Mesendoderm (in vitro differentiated cells): ENCODE results near the gene PRMT2.
"Not testable (repeated sequence)": the region's sequence is repeated elsewhere in the genome, so short reads cannot be mapped to it uniquely, and the experiment has no call there.

Experiments
- DNase-seq: peaks from one replicate; pipeline ENCODE4 v3.0.0; 2013
- H2AK5ac ChIP-seq: 2 replicates; pipeline ENCODE4 v1.6.1; 2013; ENCODE audit warnings: low read length, inconsistent platforms
- H2BK120ac ChIP-seq: 2 replicates; pipeline ENCODE4 v1.6.1; 2013; ENCODE audit warnings: low read depth, mild to moderate bottlenecking, low read length, moderate library complexity, mixed read lengths
- H2BK15ac ChIP-seq: replicated peaks from 2 replicates; pipeline ENCODE4 v1.6.1; 2013; ENCODE audit warnings: low read depth, mild to moderate bottlenecking, moderate library complexity
- H2BK5ac ChIP-seq: 2 replicates; pipeline ENCODE4 v1.6.1; 2013; ENCODE audit warnings: low read length, inconsistent platforms
- H3K18ac ChIP-seq: 2 replicates; pipeline ENCODE4 v1.6.1; 2013; ENCODE audit warnings: mild to moderate bottlenecking, low read length, mixed read lengths
- H3K23ac ChIP-seq: one replicate; pipeline ENCODE4 v1.6.1; 2013; ENCODE audit warnings: low read length
- H3K27ac ChIP-seq: 2 replicates; pipeline ENCODE4 v1.5.1; 2013; ENCODE audit warnings: low read depth, mild to moderate bottlenecking, inconsistent platforms, low read length, moderate library complexity
- H3K27me3 ChIP-seq: 2 replicates; pipeline ENCODE4 v1.6.1; 2013; ENCODE audit warnings: low read length, control low read depth, mild to moderate bottlenecking, inconsistent platforms; ENCODE audit not compliant: insufficient read depth, poor library complexity
- H3K36me3 ChIP-seq: 2 replicates; pipeline ENCODE4 v1.6.1; 2013; ENCODE audit warnings: low read length, inconsistent platforms; ENCODE audit not compliant: control insufficient read depth, insufficient read depth
- H3K4ac ChIP-seq: one replicate; pipeline ENCODE4 v1.6.1; 2013; ENCODE audit warnings: low read depth, mild to moderate bottlenecking, low read length, moderate library complexity
- H3K4me1 ChIP-seq: 2 replicates; pipeline ENCODE4 v1.6.1; 2013; ENCODE audit warnings: low read depth, low read length, inconsistent platforms; ENCODE audit not compliant: control insufficient read depth
- H3K4me2 ChIP-seq: 2 replicates; pipeline ENCODE4 v1.6.1; 2013; ENCODE audit warnings: low read length
- H3K4me3 ChIP-seq: 2 replicates; pipeline ENCODE4 v1.5.1; 2013; ENCODE audit warnings: mild to moderate bottlenecking, low read length
- H3K56ac ChIP-seq: one replicate; pipeline ENCODE4 v1.6.1; 2013; ENCODE audit warnings: low read length
- H3K79me1 ChIP-seq: 2 replicates; pipeline ENCODE4 v1.6.1; 2013; ENCODE audit warnings: low read length, inconsistent platforms
- H3K79me2 ChIP-seq: 2 replicates; pipeline ENCODE4 v1.6.1; 2013; ENCODE audit warnings: mild to moderate bottlenecking, low read length; ENCODE audit not compliant: control insufficient read depth, insufficient read depth
- H3K9ac ChIP-seq: 2 replicates; pipeline ENCODE4 v1.6.1; 2013; ENCODE audit warnings: low read length, inconsistent platforms
- H4K5ac ChIP-seq: one replicate; pipeline ENCODE4 v1.6.1; 2013; ENCODE audit warnings: low read length
- H4K8ac ChIP-seq: one replicate; pipeline ENCODE4 v1.6.1; 2013; ENCODE audit warnings: low read depth, mild to moderate bottlenecking, control low read depth, low read length, moderate library complexity
- WGBS: extraction: QIAGEN DNeasy Blood & Tissue Kit; methylation state at CpG from one replicate; pipeline ENCODE4 v1.1.7; 2013; ENCODE audit warnings: low lambda C conversion rate, missing lambda C conversion rate; ENCODE audit not compliant: insufficient coverage; ENCODE audit errors: extremely low coverage; 5-methylcytosine and 5-hydroxymethylcytosine counted together

The PRMT2 gene

GRCh38 chr21:46676542-46676941 is 41.1 kb downstream of the PRMT2 start:
- H3K4ac ChIP-seq, H3K4me3 ChIP-seq, DNase-seq, H2AK5ac ChIP-seq, H2BK5ac ChIP-seq, H3K56ac ChIP-seq, H2BK120ac ChIP-seq, H4K5ac ChIP-seq, H3K27me3 ChIP-seq, H3K23ac ChIP-seq, H3K36me3 ChIP-seq, H3K79me1 ChIP-seq, H3K18ac ChIP-seq, H4K8ac ChIP-seq, H3K9ac ChIP-seq, H2BK15ac ChIP-seq, H3K4me1 ChIP-seq, H3K79me2 ChIP-seq, H3K4me2 ChIP-seq, H3K27ac ChIP-seq: not testable (repeated sequence)
- no CpG with 5 or more reads among the region's 2 CpGs for WGBS

GRCh38 chr21:46681593-46681992 is 46.1 kb downstream of the PRMT2 start:
- H4K5ac ChIP-seq, H4K8ac ChIP-seq, H3K23ac ChIP-seq, H3K4ac ChIP-seq, H3K79me2 ChIP-seq, H3K36me3 ChIP-seq, H2BK120ac ChIP-seq, H3K9ac ChIP-seq, DNase-seq, H2BK15ac ChIP-seq, H3K4me2 ChIP-seq, H3K27ac ChIP-seq, H3K79me1 ChIP-seq, H3K4me1 ChIP-seq, H3K18ac ChIP-seq, H3K27me3 ChIP-seq, H3K56ac ChIP-seq, H2AK5ac ChIP-seq, H3K4me3 ChIP-seq, H2BK5ac ChIP-seq: not testable (repeated sequence)
- no CpG with 5 or more reads among the region's 5 CpGs for WGBS

DNA sequence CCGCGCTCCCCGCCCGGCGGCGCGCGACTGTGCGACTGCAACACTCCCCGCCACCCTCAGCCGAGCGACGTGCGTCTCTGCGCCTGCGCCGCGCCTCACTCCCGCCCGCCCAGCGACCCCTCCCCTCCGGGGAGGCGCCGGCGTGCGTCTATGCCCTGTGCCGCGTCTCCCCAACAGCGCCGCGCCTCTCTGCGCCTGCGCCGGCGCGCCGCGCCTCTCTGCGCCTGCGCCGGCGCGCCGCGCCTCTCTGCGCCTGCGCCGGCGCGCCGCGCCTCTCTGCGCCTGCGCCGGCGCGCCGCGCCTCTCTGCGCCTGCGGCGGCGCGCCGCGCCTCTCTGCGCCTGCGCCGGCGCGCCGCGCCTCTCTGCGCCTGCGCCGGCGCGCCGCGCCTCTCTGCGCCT is 63.2 kb downstream of the PRMT2 start:
- WGBS = no CpG with 5 or more reads among the region's 81 CpGs
- not testable (repeated sequence) for H4K5ac ChIP-seq, DNase-seq, H3K4me1 ChIP-seq, H2AK5ac ChIP-seq, H3K4ac ChIP-seq, H3K36me3 ChIP-seq, H2BK120ac ChIP-seq, H3K27me3 ChIP-seq, H2BK5ac ChIP-seq, H2BK15ac ChIP-seq, H3K56ac ChIP-seq, H4K8ac ChIP-seq, H3K4me3 ChIP-seq, H3K23ac ChIP-seq, H3K4me2 ChIP-seq, H3K79me1 ChIP-seq, H3K18ac ChIP-seq, H3K27ac ChIP-seq, H3K9ac ChIP-seq, H3K79me2 ChIP-seq

DNA sequence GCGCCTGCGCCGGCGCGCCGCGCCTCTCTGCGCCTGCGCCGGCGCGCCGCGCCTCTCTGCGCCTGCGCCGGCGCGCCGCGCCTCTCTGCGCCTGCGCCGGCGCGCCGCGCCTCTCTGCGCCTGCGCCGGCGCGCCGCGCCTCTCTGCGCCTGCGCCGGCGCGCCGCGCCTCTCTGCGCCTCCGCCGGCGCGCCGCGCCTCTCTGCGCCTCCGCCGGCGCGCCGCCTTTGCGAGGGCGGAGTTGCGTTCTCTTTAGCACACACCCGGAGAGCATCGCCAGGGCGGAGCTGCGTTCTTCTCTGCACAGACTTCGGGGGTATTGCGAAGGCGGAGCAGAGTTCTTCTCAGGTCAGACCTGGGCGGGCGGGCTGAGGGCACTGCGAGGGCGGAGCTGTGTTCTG is 63.6 kb downstream of the PRMT2 start:
- H3K18ac ChIP-seq, H3K9ac ChIP-seq, H3K79me2 ChIP-seq, H2BK120ac ChIP-seq, H3K27me3 ChIP-seq, H3K4me2 ChIP-seq, H3K4me3 ChIP-seq, H3K36me3 ChIP-seq, H3K4ac ChIP-seq, H3K23ac ChIP-seq, H2BK5ac ChIP-seq, DNase-seq, H4K8ac ChIP-seq, H3K4me1 ChIP-seq, H2BK15ac ChIP-seq, H2AK5ac ChIP-seq, H4K5ac ChIP-seq, H3K27ac ChIP-seq, H3K79me1 ChIP-seq, H3K56ac ChIP-seq: not testable (repeated sequence)
- WGBS = no CpG with 5 or more reads among the region's 69 CpGs
